ENCODE measurements around the gene SLAIN1. TPM values are rescaled to one million over a fixed set of nuclear protein-coding genes. Genes with fewer than 3 reads are reported as not detected.

SLAIN1 gene
- total and polyA plus RNA-seq, 2 experiments from 2014 or later = not detected

DNA sequence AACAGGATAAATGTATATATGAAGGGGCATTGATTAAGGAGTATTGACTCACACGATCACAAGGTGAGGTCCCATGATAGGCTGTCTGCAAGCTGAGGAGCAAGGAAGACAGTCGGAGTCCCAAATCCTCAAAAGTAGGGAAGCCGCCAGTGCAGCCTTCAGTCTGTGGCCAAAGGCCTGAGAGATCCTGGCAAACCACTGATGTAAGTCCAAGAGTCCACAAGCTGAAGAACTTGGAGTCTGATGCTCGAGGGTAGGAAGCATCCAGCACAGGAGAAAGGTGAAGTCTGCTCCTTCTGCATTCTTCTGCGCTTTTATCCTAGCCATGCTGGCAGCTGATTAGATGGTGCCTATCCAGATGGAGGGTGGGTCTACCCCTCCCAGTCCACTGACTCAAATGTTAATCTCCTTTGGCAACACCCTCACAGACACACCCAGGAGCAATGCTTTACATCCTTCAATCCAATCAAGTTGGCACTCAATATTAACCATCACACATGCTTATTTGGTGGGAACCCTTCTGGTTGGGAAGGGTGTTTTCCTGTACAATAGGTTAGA, 55.1 kb downstream of the SLAIN1 start:
- H3K9me3 ChIP-seq (ENCODE audit: low read depth) = no peaks in the 10 kb centered on the region
- H3K27ac ChIP-seq = no peak overlapping the region
- no peaks in the 10 kb centered on the region for H3K9me2 ChIP-seq (ENCODE audit: insufficient read depth)
- no peak for DNase-seq
- H3F3A ChIP-seq (ENCODE audit: insufficient read depth) = no peaks in the 10 kb centered on the region
- H3K4me3 ChIP-seq = no peak overlapping the region
- WGBS, 2 experiments (ENCODE audit: low coverage in 1 of 2, low lambda C conversion rate in 2 of 2, missing lambda C conversion rate in 2 of 2) = 59% methylated on average over 5 of the region's 5 CpGs
- H3K79me2 ChIP-seq (ENCODE audit: insufficient read depth) = no peaks in the 10 kb centered on the region
- in situ Hi-C loops (cut with MboI) = no loop called here
- no peak overlapping the region for H3K4me2 ChIP-seq (ENCODE audit: unreplicated experiment)
- no peak overlapping the region for H3K9ac ChIP-seq
- no peaks in the 10 kb centered on the region; the same call in 1 of the 2 replicates for H3K27me3 ChIP-seq (replicated peaks; ENCODE audit: insufficient read depth)
- H3K4me1 ChIP-seq (ENCODE audit: insufficient read depth) = no peaks in the 10 kb centered on the region
- no peaks in the 10 kb centered on the region for H4K20me1 ChIP-seq (ENCODE audit: insufficient read depth)
- H2AFZ ChIP-seq = no peak overlapping the region
- TF ChIP-seq EZH2phosphoT487 (IDR thresholded peaks at IDR 0.05; ENCODE audit: insufficient read depth, low read depth) (no peak), EZH2 (IDR thresholded peaks at IDR 0.05; ENCODE audit: insufficient read depth, poor library complexity, severe bottlenecking) (no peak)
- no peaks in the 10 kb centered on the region for H3K36me3 ChIP-seq (ENCODE audit: low read depth)

DNA sequence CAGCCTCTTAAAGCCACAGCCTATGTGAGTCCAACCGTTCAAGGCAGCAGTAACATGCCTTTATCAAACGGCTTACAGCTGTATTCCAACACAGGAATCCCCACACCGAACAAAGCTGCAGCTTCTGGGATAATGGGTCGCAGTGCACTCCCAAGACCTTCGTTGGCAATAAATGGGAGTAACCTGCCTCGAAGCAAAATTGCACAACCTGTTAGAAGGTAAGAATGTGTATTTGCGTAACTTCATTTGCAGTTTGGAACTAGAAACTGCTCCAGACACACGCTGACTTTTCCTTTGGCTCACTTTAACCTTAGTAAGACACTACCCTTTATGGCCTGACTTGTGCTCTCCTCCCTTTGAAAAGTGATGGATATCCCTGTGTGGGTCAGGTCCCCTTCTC, 63.4 kb downstream of the SLAIN1 start:
- no peak overlapping the region for H3K9ac ChIP-seq
- H3F3A ChIP-seq (ENCODE audit: insufficient read depth) = no peaks in the 10 kb centered on the region
- no peaks in the 10 kb centered on the region; the same call in none of the 2 replicates for H3K27me3 ChIP-seq (replicated peaks; ENCODE audit: insufficient read depth)
- H2AFZ ChIP-seq = no peak overlapping the region
- H3K9me2 ChIP-seq (ENCODE audit: insufficient read depth) = no peaks in the 10 kb centered on the region
- no peaks in the 10 kb centered on the region for H3K79me2 ChIP-seq (ENCODE audit: insufficient read depth)
- no peak for TF ChIP-seq EZH2phosphoT487 (IDR thresholded peaks at IDR 0.05; ENCODE audit: insufficient read depth, low read depth)
- TF ChIP-seq EZH2 (IDR thresholded peaks at IDR 0.05; ENCODE audit: insufficient read depth, poor library complexity, severe bottlenecking) = no peak
- no peak overlapping the region for H3K4me2 ChIP-seq (ENCODE audit: unreplicated experiment)
- H3K4me1 ChIP-seq (ENCODE audit: insufficient read depth) = no peaks in the 10 kb centered on the region
- H3K27ac ChIP-seq = no peak overlapping the region
- no peaks in the 10 kb centered on the region for H4K20me1 ChIP-seq (ENCODE audit: insufficient read depth)
- no peaks in the 10 kb centered on the region for H3K36me3 ChIP-seq (ENCODE audit: low read depth)
- in situ Hi-C loops (cut with MboI) = no loop called here
- no peak overlapping the region for H3K4me3 ChIP-seq
- H3K9me3 ChIP-seq (ENCODE audit: low read depth) = no peaks in the 10 kb centered on the region
- 54 to 60% methylated on average over 8 of the region's 8 CpGs for WGBS, 2 experiments (ENCODE audit: low coverage in 1 of 2, low lambda C conversion rate in 2 of 2, missing lambda C conversion rate in 2 of 2)
- DNase-seq = no peak

GRCh38 chr13:77767413-77767812, 69.9 kb downstream of the SLAIN1 start:
- Histone ChIP-seq H3K4me1 (ENCODE audit: insufficient read depth) (no peaks in the 10 kb centered on the region), H3K4me3 (no peak overlapping the region), H3K27me3 (replicated peaks; ENCODE audit: insufficient read depth) (peaks cover 3% of the 10 kb centered on the region; the same call in 1 of the 2 replicates), H3K9me3 (ENCODE audit: low read depth) (no peaks in the 10 kb centered on the region), H3K27ac (no peak overlapping the region), H3K79me2 (ENCODE audit: insufficient read depth) (no peaks in the 10 kb centered on the region), H3F3A (ENCODE audit: insufficient read depth) (no peaks in the 10 kb centered on the region), H3K9me2 (ENCODE audit: insufficient read depth) (no peaks in the 10 kb centered on the region), H3K9ac (no peak overlapping the region), H2AFZ (no peak overlapping the region), H3K36me3 (ENCODE audit: low read depth) (no peaks in the 10 kb centered on the region), H3K4me2 (ENCODE audit: unreplicated experiment) (no peak overlapping the region), H4K20me1 (ENCODE audit: insufficient read depth) (no peaks in the 10 kb centered on the region)
- DNase-seq = no peak
- TF ChIP-seq EZH2phosphoT487 (IDR thresholded peaks at IDR 0.05; ENCODE audit: insufficient read depth, low read depth) = no peak
- no peak for TF ChIP-seq EZH2 (IDR thresholded peaks at IDR 0.05; ENCODE audit: insufficient read depth, poor library complexity, severe bottlenecking)
- in situ Hi-C loops (cut with MboI) = no loop called here
- WGBS, 2 experiments (ENCODE audit: low coverage in 1 of 2, low lambda C conversion rate in 2 of 2, missing lambda C conversion rate in 2 of 2) = 36 to 44% methylated on average over 5 of the region's 5 CpGs

DNA sequence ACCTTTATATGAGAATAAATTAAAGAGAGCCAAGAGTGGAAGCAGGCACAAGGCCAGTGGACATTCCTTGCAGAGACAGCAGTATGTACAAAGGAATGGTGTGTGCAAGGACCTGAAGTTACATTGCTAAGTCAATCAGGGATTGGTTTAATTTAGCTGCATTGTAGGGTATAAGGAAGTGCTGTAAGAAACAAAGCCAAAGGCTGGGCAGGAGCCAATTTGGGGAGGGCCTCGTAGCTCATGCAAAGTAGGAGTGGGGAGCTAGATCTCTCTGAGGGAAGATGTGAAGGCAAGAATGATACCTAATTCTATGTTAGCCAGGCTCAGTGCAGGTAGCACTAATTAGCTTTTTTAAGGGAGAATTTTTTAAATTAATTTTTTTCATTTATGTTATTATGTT, 76.7 kb downstream of the SLAIN1 start:
- WGBS, 2 experiments (ENCODE audit: low coverage in 1 of 2, low lambda C conversion rate in 2 of 2, missing lambda C conversion rate in 2 of 2) = 28 to 31% methylated on average over 1 of the region's 1 CpG
- Histone ChIP-seq H3K9me2 (ENCODE audit: insufficient read depth) (no peaks in the 10 kb centered on the region), H3F3A (ENCODE audit: insufficient read depth) (no peaks in the 10 kb centered on the region), H3K4me2 (ENCODE audit: unreplicated experiment) (no peak overlapping the region), H3K27me3 (replicated peaks; ENCODE audit: insufficient read depth) (no peaks in the 10 kb centered on the region; the same call in none of the 2 replicates), H4K20me1 (ENCODE audit: insufficient read depth) (no peaks in the 10 kb centered on the region), H3K9me3 (ENCODE audit: low read depth) (no peaks in the 10 kb centered on the region), H2AFZ (no peak overlapping the region), H3K4me1 (ENCODE audit: insufficient read depth) (no peaks in the 10 kb centered on the region), H3K9ac (no peak overlapping the region), H3K27ac (no peak overlapping the region), H3K79me2 (ENCODE audit: insufficient read depth) (no peaks in the 10 kb centered on the region), H3K4me3 (no peak overlapping the region), H3K36me3 (ENCODE audit: low read depth) (no peaks in the 10 kb centered on the region)
- in situ Hi-C loops (cut with MboI) = loop anchor here (5.0 kb wide), 1 partner anchor 348 kb away; no protein-coding TSS in a partner anchor
- no peak for DNase-seq
- TF ChIP-seq EZH2 (IDR thresholded peaks at IDR 0.05; ENCODE audit: insufficient read depth, poor library complexity, severe bottlenecking) = no peak
- TF ChIP-seq EZH2phosphoT487 (IDR thresholded peaks at IDR 0.05; ENCODE audit: insufficient read depth, low read depth) = no peak

Measured in GM23248 (cell line).